NCI-H1092 treated with DMSO at 0.1 percent for 48 hours (cell line): ENCODE results near the gene C3orf85.
"Not testable (repeated sequence)": the region's sequence is repeated elsewhere in the genome, so short reads cannot be mapped to it uniquely, and the experiment has no call there.

ENCODE experiments used
- DNase-seq: peaks from one replicate; lab custom pipeline; 2025; lab: John Stamatoyannopoulos, UW

C3orf85 gene, protein sequence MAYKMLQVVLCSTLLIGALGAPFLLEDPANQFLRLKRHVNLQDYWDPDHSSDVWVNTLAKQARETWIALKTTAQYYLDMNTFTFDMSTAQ

DNA sequence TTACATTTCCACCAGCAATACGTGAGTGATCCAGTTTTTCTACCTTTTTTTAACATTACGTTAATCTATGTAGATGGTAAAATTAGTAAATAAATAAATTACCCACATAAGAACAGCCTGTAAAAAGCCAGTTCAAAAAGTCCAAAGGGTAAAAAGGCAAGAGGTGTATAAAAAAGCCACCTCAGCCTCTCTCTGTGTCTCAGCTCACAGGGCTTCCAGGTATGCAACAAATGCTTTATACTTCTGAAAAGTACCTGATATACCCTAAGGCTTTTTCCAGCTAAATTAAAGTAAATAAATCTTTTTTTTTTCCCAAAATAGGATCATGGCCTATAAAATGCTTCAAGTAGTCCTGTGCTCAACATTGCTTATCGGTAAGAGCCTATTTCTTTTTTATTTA is at the start of gene C3orf85:
Gene C3orf85, plus strand, starts transcription at position 197 of the 400 bp plus-strand sequence. Its CDS starts 129 bp downstream, at position 326.
- DNase-seq: no peak

DNA sequence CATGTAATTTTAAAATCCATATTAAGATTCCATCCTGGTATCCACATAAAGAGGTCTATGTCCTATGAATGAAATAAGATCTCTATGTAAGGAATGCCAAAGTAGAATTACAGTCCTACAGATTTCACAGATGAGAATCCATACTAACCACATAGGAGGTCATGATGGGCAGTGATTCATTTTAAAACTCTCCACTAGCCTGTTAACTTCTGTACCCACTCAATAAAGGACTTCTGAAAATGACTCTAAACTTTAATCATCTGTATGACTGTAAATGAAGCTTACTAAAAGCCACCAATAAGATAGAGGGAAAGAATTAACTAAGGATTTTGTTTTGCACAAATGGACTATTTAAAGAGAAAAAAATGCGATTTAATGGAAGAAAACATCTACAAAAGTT is 47.3 kb upstream of the C3orf85 start:
- DNase-seq: no peak

- no peak for DNase-seq
Measured at GRCh38 chr3:109091846-109092245, 44.7 kb upstream of the C3orf85 start.

DNA sequence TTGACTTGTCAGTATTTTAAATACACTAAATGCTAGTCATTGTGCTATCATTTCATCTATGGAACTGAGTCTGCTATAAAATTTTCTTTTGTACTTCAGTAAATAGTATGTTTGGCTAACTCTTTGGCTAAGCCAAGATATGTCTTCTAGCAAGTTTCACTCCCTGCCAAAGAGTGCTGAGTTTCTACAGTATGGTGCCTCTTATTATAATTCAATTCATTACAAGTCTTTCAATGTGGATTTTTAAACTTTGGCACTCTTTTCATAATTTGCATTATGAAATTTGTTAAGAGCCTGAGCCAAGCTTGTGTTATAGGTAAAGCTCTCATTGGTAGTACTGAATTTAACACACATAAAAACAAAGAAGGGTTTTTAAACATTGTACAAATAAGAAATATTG is 43.0 kb upstream of the C3orf85 start:
- no peak for DNase-seq

DNA sequence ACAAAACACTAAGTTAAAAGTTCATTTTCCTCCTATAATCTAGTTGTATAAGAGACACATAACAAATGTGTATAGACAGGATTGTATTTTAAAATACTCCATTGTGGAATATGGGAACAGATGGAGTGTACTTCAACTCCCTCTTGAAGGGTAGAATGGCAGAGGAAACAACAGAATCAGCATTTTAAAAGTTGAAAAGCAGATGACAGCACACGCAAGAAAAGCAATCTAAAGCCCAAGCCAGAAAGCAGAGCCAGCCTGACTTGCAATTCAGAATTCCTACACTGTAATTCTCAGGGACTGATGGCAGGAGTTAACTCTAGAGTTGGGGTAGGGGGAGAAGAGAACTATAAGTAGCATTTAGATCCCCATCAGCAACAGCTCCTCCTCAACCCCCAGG is 41.4 kb upstream of the C3orf85 start:
- no peak for DNase-seq

DNA sequence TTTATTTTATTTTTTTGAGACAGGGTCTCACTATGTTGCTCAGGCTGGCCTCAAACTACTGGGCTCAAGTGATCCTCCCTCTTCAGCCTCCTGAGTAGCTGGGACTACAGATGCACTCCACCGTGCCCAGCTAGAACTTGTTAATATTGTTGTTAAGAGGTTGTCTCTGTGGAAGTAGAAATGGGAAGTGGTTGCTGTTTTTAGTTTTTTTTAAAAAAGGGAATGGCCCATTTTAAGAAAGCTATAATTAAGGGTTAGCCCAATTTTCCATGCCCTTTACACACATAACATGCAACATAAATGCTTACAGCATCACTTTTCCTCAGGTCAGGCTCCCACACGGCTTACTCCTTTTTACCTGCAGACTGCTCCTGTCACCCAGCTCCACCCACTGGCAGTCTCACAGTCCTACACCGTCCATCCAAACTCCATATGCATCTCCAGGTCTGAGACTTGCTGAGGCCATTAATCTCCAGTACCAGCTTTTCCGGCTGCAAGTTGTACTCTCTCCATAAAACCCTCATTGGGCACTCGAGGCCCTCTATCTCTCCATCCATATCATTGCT is 38.4 kb upstream of the C3orf85 start:
- DNase-seq: no peak

- no peak for DNase-seq
Measured at GRCh38 chr3:109109574-109109973, 26.9 kb upstream of the C3orf85 start.

DNA sequence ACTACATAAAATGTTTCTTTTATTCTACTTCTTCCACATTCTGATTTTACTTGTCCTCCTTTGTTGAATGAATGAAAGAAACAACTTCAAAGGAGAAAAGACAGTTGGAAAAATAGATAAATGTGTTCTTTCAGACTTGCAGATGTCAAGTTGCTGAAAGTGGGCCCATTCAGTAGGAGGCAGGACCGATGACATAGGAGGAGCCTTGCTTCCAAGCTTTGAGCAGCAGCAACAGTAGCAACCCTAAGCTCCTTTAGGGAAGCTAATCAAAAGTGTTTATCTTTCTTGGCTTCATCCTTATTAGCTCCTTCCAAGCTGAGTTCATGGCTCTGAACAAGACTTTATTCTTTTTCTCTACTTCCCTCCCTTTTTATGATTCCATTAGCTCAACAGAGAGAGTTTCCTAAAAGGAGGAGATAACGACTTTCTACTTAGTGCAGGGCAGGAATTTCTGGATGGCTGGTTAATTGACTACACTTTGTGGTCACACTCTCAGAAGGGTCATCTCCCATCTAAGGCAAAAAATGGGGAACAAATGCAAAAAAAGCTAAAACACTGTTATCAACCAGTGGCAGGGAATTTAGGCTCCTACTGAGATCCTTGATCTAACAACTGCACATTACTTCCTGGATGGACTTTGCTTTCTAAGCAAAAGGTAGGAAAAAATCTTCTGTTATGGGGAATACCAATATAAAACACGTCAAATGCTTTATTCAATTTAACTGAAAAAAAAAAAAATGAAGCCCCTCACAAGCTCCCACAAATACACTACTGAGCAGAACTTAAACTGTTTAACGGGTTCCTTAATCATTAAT is 23.4 kb upstream of the C3orf85 start:
- no peak for DNase-seq

- DNase-seq: no peak
Measured at GRCh38 chr3:109114746-109115145, 21.8 kb upstream of the C3orf85 start.

DNA sequence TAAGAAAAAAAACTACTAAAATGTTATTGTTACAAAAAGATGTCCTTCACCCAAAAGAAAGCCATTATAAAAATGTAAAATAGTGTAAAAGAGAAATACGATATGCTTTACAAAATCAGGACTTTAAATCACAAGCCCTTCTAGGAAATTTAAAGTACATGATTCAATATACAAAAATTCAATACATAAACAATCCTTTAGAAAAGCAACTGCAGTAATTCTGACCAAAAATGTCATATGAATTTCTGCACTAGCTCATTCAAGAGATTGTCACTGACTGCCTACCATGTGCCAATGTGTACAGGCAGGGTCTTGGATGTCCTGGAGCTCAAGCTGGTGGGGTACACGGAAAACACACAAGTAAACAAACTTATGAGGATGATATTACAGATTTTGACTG is 21.1 kb upstream of the C3orf85 start:
- DNase-seq: no peak

GRCh38 chr3:109116031-109116430 is 20.5 kb upstream of the C3orf85 start:
- DNase-seq: no peak

DNA sequence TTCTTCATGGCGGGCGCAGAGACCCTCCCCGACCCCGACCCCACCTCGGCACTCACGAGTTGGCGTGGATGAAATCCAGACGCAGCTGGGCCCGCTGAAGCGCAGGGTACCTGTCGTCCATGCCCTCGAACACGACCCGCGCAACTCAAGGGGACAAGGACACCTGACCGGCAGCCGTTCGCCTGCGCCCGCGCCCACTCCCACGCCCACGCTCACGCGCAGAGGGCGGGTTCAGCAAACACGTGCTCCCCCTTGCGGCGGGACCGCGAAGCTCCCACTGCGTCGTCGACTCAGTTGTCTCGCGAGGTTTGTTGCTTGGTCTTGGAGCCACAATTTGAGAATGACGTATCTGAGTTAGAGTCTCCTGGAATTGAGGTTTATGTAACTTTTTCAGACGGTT is 18.6 kb upstream of the C3orf85 start, which contains the start of gene MORC1:
Gene MORC1, minus strand, starts transcription at position 196 of the 400 bp plus-strand sequence. Its CDS starts 75 bp downstream, at position 121.
- no peak for DNase-seq

GRCh38 chr3:109118584-109118983 is 17.9 kb upstream of the C3orf85 start:
- no peak for DNase-seq

DNA sequence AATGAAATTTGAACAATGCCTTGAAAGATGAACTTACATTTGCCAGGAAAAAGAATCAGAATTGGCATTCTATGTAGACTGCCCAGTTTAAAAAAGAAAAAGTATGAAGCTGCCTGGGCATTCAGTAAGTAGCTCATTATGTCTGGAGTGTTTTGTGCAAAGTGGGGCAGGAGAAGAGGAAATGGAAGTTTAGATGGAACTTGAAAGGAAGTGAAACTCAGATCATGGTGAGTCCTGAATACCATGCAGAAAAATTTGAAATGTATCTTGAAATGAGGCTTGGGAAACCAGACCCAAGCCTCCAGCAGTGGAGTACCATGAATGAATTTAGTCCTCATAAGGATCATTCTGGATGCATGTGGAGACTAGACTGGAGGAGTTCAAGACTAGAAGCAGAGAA is 13.8 kb upstream of the C3orf85 start:
- DNase-seq: no peak

DNA sequence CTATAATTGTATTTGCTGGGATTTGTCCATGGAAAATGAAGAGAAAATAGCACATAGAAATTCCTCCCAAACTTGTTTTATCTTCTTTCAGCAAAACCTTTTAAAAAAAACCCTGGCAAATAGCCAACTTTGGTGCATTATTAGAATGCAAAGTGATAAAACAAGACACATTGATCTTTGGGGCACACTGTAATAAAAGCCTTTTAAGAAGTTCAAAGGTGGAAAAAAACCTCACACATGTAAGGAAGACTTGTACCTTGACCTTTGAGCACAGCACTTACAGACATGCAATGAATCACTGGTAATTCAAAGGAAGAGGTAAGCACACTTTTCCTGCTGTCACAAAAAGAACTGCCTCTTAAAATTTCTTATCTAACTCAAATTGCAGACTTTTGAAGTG is 10.6 kb upstream of the C3orf85 start:
- no peak for DNase-seq

DNA sequence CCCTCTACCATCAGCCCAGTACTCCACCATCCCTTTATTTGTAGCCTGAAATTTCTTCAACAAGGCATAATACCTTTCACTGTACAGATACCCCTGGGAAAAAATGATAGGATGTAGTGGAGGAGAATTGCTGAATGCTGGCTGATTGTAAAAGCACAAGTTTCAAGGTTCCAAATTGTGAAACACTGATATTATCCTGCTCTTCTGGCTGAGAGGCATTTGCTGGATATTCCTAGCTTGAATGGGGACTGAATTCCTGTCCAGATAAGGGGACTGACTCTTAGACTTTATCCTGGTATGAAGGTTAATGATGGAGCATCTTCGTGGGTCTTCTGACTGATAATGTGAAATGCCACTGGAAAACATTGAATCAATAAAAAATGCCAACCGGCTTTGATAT is 9.0 kb upstream of the C3orf85 start:
- no peak for DNase-seq

- no peak for DNase-seq
Measured at GRCh38 chr3:109131276-109131675, 5.2 kb upstream of the C3orf85 start.

DNA sequence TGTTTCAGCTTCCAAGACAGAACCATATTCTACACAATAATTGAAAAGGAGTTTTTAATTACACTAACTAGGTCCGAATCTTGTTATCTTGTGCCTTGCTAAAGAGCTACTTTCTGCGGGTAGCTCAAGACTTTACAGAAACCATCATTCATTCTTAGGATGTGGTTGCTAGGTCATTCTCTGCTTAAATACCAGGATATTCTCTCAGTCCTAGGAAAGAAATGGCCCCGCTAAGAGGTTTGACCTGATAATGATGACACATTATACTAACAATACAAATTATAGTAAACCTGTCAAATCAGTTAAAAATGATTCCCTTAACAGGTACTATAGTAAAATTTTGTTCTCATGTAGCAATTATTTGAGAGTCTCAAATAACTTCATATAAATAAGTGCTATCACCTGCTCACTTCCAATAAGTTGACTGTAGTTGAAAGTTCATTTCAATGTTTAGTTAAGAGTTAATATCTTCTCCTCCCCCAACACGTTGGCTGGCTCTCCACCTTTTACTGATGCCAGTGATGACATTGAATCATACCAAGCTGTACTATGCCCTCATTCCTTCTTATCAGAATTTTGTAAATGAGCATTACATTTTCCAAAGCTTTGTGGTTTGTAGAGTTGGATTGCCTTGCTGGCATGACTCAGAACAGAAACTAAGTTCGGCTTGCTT is 3.6 kb upstream of the C3orf85 start:
- DNase-seq: no peak

GRCh38 chr3:109133474-109133816 is 3.1 kb upstream of the C3orf85 start:
- not testable (repeated sequence) for DNase-seq

- no peak for DNase-seq
Measured at GRCh38 chr3:109137761-109138160, 1.2 kb downstream of the C3orf85 start.

- DNase-seq: no peak
Measured at GRCh38 chr3:109140318-109140717, 3.8 kb downstream of the C3orf85 start.

GRCh38 chr3:109143646-109144045 is 7.1 kb downstream of the C3orf85 start:
- no peak for DNase-seq

- DNase-seq: no peak
Measured at GRCh38 chr3:109149078-109149477, 12.6 kb downstream of the C3orf85 start.
